ENCODE measurements around the gene MB21D2.

MB21D2 gene

DNA sequence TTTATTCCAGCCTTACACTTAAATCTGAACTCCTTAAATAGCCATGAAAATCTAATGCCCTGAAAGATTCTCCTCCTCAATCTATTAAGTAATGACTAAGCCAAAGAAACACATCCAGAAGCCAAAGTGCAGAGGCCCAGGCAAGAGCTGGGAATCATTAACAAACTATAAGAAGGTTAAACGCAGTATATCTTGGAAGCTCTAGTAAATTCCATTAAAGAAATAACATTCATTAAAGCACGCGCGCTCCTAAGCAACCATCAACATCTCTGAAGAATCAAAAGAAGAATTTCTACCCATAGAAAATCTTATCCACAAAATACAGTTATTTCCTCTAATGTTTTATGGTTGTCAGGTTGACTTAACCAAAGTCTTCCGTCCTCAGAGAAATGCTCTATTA is 29.5 kb downstream of the MB21D2 start:
- no peak for DNase-seq

DNA sequence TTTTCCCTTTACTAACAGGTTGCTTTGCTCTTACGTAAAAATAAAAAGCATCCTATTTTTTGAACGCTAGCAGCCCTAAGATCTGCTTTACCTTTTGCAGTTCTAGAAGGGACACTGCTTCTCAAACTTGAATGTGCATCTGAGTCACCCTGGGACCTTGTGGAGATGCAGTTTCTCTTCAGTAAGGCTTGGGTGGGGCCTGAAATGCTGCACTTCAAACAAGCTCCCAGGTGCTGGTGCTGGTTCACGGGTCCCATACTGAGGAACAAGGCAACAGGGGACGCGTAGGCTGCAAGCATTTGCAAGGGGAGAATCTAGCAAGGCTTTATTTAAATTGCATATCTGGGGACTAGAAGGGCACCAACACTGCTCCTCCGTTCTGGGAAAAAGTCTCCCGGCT is 30.0 kb downstream of the MB21D2 start:
- no peak for DNase-seq

DNA sequence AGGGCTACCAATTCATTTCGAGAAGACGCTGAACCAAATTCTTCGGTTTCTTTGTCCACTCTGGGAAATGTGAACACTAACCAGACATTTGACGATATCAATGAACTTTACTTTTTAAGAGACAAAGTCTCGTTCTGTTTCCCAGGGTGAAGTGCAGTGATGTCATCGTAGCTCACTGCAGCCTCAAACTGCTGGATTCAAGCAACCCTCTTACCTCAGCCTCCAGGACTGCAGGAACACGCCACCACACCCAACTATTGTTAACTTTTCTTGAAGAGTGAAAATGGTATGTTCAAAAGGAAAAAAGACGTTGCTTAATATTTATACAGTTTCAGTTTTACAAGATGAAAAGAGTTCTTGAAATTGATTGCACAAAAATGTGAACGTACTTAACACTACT is 30.6 kb downstream of the MB21D2 start:
- no peak for DNase-seq

DNA sequence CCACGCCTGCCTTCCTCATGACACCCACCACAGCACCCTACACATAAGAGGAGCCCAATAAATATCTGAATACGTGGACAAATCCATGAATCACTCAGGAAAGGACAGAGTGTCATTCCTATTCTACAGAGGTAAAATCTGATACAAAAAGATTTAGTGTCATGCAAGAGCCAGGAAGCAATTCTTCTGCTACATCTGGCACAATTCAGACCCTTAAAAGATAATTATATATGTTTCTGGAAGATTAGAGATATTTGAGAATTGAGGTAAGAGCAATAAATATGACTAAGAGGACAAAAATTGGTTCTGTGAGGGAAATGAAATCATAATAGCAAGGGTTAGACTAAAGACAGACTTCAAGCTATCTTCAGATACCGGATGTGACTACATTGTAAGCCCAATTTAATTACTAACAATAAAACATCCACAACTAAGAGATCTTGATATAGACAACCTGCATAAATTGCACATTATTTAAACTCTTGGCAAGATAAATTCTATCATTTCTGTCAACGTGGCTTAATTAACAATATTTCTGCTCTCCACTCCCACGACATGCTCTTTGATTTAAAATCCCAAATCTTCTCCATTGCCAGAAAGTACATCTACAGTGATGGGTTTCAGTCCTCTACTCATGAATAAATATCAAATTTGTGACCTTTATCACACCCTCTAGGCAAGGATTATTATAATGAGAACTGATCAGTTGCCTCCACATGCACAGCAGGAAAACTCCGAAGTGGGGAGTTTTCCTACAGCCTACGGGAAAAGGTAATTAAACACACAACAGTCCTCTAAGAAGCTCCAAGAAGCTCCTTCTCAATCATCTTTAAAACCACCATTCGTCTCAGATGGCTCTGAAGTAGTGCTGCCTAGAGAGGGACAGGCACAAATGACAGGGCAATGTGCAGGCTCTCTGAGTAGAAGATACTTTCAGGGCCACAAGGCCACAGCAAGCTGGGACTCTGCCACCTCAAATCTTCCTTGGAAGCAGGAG is 32.6 kb downstream of the MB21D2 start:
- DNase-seq: no peak

DNA sequence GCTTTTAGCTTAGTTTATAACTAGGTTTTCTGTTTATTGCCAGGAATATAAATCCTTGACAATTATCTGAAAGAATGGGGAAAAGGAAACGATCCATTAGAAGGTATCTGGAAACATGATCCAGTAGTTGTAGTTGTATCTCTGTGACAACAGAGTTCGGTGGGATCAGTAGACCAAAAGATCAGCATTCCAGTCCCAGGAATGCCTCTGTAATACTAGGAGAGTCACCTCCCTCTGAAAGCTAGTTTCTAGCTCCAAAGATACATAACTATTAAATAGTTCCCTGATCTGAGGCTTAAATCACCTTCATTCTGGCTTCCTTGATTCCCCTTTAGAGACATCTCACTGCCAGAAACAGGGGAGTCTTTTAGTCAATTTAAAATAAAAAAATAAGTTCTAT is 34.1 kb downstream of the MB21D2 start:
- DNase-seq: no peak

DNA sequence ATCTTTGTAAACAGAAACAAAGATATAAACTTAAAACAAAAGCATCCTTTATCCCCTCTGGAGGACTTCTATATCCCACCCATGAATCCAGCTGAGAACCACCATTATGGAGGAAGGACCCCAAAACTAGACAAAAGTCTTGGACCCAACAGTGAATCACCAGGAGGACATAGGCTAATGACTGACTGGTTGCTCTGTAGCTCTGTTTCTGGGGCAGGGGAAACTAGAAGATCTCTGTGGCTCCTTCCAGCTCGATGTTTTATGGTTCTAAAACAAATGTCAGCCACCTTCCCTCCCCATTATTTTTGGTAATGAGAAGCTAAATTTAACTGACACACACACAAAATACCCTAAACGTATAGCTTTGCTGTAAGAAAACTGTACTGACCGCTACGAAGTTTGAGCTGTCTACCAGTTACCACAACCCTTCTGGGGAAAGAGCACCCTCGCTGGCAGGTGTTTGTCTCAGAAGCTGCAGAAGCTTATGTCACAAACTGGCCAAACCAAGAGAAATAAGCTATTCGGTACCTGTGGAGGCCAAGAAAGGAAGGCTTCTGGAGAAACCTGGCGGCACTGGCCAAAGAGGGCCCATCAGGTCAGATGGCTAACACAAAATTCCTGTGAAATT is 36.4 kb downstream of the MB21D2 start:
- no peak for DNase-seq

DNA sequence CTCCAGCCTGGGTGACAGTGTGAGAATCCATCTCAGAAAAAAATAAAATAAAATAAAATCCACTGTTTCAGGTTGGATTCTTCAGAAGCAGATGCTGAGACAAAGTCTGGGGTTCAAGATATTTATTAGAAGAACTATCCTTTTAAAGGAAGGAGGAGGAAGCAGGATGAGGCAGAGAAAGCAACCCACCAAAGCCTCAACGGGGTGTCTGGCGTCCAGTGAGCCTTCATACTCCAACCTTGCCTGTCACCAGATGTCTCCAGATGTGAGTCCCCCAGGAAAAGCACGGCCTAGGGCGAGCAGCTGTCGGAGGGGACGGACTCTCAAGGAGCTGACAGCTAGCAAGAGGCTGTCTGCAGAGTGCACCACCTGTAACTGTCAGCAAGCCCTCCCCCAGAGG is 37.3 kb downstream of the MB21D2 start:
- DNase-seq: no peak

DNA sequence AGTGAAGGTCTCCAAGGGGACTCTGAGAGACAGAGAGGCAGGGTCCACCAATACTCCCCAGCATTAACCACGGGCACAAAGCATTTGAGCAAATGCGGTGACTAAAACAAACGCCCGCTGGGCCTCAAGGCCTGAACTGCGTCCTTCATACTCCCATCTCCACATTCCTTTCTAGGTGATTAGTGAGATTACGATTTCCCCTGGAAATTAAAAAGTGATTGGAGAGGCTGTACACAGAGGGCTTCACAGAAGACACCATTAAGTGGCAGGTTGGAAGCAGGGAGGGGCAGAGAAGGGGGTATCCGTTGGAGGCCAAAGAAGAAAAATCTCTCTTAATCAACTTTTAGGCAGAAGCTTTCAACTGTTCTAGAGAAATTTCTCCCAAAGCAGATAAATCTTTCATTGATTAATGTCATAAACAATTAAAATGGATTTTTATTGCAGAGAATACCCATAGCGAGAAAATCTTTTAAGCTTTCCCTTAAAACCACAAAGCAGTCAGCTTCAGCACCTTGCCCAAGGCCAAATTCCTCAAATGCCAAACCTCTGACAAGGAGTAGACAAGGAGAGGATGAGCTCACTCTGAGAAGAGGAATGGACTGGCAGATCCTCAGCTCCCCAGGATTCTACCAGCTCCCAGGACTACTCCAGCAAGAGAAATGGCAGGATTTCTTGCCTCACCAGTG is 38.2 kb downstream of the MB21D2 start:
- DNase-seq: no peak

DNA sequence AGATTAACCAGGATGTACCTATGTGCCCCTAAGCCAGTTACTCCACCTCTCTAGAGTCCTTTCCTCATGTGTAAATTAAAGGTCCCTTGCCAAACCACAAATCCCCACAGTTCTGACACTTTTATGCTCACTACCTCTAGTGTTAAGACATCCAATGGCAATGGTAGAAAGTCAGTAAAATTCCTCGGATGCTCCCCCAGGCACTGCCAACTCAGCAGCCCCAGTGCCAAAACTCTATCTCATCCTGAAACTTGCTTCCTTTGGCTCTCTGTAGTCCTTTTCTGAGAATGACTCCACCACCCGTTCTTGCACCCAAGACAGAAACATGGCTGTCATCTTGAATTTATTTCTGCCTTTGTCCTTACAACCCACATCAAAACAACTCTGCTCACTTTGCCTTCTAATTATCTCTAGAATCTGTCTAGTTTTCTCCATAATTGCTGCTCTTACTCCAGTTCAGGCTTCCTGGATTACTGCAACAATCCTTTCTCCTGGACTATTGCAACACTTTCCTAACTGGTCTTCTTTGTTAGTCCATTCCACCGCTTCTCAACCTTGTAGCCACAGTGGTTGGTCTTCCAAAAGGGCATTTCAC is 41.6 kb downstream of the MB21D2 start:
- no peak for DNase-seq

DNA sequence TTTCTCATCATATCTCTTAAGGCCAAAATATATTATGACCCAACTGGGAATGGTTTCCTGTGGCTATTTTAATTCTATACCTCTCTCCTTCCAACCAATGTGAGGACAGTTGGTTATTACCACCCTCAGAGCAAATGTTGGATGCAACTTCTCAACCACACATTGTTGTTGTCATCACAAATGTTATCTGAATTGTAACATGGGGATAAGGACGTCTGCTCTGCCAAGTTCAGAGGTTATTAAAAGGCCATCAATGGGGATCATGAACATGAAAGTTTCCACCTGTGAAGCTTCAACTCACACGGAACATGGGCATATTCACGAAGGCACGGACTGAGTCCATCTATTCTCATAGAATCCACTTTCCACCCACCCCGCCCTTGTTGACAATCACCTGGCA is 46.8 kb downstream of the MB21D2 start:
- DNase-seq: no peak

DNA sequence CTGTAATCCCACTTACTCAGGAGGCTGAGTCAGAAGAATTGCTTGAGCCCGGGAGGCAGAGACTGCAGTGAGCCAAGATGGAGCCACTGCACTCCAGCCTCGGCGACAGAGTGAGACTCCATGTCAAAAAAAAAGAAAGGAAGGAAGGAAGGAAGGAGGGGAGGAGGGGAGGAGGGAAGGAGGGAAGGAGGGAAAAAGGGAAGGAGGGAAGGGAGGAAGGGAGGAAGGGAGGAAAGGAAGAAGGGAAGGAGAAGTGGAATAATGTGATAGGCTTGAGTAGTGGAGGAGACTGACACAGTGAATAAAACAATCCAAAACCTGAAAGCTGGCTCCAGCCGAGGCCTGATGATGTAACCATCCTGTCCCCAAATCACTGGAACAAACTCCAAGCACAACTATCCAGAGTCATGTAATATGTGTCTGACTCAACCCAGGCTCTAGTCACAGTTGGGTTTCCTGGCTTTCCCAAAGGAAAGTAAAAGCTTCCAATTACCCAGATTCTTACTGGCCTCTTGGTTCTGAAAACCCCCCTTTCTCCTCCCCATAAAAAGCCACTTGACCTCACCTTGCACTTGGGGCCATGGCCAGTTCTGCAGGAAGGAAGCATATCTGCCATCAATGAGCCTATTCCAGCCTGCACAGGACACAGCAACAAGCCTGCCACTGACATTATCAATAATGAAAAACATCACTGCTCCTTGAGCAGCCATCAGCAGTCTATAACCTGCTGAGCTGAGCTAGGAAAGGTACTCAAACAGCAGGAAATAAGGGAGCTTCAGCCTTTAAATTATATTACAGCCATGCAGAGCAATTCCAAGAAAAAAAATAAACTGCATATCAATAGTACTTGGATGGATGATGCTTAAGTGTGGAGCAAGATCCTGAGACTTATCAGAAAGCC is 48.3 kb downstream of the MB21D2 start:
- DNase-seq: no peak

DNA sequence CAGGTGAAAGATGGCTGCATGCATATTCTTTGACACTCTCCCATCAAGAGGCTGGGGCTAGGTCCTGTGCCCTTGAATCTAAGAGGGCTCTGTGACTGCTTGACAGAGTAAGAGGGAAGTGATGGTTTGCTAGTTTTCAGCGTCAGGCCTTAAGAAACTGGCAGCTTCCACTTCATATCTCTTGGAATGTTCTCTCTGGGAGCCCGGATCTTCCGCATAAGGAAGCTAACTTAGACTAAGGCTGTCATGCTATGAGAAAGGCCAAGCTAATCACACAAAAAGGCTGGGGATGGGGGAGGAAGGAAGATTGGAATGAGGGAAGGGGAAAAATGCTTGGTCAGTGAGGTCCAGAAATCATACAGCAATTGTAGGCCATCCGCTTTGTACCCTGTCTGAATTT is 50.0 kb downstream of the MB21D2 start:
- no peak for DNase-seq

DNA sequence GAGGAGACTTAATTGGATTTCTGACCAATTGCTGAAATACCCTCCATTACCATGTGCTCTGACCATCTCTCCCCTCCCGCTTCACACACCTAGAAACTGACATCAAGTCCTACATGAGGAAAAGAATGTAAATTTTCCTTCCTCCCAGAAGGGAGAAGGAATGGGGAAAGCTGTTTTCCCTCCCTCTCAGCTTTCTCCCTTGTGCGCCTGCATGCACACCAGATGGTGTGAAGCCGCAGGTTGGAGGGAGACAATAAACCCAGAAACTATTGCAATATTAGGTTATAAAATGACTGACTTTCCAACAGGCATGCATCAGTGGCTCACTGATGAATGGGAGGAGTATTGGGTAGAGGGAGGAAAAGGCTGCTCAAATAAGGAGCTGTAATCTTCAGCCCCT is 50.9 kb downstream of the MB21D2 start:
- no peak for DNase-seq

DNA sequence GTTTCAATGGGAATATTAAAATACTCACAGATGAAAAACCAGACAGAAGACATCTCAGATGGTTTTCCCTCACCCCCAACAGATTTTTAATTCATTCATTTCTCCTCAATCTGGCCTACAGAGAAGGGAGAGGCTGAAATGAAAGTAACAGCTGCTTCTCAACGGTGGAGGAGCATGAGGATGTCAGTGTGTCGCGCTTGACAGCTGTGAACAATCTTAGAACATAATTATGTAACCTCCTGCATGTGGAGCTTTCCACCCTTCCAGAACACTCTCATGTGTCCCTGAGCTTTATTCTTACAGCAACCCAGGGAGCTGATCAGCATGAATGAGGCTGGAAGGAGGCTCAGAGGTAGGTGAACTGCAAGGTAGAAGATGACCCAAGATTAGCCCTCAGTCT is 52.7 kb downstream of the MB21D2 start:
- DNase-seq: no peak

DNA sequence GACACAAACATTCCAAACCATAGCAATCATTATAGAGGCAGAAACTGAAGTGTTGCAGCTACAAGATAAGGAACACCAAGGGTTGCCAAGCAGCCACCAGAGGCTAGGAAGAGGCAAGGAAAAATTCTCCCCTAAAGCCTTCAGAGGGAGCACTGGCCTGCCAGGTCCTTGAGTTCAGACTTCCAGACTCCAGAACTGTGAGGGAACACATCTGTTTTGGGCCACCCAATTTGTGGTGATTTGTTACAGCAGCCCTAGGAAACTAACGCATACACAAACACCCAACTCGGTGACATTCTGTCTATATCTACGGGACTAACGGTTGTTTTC is 54.6 kb downstream of the MB21D2 start:
- no peak for DNase-seq

DNA sequence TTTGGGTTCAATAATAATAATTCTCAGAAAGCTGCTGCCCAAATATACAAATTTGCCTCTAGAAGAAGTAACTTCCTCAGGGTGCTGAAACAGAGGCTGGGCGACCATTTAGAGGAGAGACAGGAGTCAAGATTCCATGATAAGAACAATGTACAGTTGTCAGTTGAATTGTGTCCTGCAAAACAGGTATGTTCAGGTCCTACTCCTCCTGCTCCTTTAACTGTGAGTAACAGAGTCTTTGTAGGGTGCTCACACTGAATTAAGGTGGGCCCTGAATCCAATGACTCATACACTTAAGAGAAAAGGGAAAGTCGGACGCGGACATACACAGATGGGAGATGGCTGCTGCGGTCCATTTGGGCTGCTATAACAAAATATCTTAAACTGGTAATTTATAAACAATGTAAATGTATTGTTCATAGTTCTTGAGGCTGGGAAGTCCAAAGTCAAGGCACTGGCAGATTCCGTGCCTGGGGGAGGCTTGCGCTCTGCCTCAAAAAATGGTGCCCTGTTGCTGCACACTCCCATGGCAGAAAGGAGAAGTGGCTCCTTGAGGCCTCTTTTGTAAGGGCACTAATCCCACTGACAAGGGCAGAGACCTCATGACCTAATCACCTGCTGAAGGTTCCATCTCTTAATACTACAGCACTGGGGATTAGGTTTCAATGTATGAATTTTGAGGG is 55.1 kb downstream of the MB21D2 start:
- no peak for DNase-seq

DNA sequence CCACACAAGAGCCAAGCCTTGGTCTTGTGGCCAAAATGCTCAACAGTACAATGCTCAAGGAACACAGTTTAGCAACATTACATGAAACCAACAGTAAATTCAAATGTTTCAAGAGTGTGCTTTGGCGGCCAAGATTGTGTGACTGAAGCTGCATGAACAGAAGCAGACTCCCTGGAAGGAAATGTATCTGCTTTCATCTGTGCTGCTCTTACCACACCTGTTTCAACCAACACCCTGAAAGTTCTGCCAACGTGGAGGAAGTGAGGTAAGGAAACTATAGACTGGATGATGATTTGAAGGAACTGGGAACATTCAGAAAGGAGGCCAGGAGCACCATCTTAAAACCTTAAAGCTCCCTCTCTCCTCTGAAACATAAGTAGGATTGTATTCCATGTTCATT is 55.7 kb downstream of the MB21D2 start:
- no peak for DNase-seq

DNA sequence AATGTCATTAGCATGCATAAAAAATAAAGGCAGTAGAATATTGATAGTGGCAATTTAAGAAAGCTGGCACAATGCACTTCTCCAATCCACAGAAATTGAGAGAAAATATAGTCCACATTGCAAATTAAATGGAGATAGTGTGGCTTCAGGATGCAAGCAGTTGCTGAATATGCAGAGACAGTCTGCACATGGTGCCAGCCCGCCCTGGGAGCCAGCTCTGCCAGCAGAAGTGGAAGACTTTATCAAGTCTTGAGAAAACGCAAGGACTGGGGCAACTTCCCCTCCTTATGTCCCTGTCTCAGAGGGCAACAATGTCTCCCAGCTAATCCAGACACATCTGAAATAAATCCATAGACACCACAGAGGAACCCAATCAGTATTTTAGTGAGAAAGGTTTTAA is 57.2 kb downstream of the MB21D2 start:
- no peak for DNase-seq

DNA sequence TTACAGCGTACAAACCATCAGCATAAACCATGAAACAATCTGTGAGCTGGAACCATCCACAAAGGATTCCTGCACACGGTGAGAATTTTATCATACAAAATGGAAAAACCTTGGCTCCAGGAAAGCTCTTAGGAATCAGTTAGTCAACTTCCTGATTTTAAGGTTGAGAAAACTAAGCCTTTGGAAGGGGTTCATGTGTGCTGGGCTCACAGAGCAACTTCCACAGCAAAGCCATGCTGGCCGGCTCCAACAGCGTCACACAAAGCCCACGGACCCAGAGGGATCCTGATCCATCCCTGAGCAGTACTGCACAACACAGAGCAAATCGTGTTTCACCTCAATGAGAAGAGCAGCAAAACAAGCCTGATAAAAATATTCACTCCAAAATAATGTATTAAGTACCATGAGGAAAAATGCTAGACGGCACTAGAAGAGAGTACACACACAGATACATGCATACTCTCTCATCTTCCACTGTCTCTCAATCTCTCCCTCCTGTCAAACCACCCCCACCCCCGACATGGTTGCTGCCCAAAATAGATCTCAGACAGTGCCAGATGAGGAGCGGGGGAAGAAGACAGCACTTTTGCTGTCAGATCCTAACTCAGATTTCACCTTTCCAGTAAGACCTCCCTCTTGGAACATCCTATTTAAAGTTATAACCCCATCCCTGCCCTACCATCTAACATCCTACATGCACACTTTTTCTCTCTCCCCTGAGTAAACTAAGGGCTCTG is 58.6 kb downstream of the MB21D2 start:
- DNase-seq: no peak

DNA sequence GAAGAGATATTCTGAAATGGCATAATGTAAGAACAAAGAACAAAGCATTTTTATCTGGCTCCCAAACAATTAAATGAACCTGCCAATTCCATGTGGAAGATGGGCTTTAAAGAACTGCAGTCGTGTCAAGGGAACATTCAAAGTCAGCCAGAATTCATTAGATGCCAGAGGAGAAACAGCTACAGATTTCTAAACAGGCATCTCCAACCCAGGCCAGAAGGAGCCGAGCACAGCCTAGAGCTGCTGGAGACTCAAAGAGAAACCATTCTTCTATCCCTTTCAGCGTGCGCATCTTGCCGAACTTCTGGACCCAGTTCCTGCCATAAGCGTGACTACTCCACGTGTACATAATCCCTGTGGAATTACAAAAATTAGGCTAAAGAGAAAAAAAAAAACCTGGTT is 60.4 kb downstream of the MB21D2 start:
- no peak for DNase-seq

DNA sequence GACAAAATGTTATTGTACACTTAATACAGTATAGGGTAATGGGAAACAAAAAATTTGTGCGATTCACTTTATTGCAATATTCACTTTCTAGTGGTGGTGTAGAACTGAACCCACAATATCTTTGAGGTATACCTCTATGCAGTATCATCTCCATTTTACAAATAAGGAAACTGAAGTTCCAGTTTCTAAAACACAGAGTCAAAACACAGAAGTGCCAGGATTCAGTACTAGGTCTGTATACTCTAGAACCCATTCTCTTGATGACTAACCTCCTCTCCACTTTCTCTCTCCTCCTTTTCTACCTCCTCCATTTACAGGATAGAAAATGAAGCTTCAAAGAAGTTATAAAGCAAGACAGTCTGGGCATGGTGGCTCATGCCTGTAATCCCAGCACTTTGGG is 62.2 kb downstream of the MB21D2 start:
- DNase-seq: no peak

All from activated CD4-positive, alpha-beta T cell treated with anti-CD3 and anti-CD28 coated beads for 4 hours (primary cell).